GM12874 (cell line): ENCODE measurements around the gene CEBPE.

Experiments used
- CTCF ChIP-seq: IDR thresholded peaks from 2 replicates; pipeline ENCODE4 v1.5.1; 2011; ENCODE audit warnings: low read depth, mild to moderate bottlenecking, control low read depth, low read length, moderate library complexity; ENCODE audit not compliant: insufficient read depth

The CEBPE gene

GRCh38 chr14:23068789-23069412 is 50.2 kb downstream of the CEBPE start:
- TF ChIP-seq CTCF: peak; percentile 96

- TF ChIP-seq CTCF: no peak
Measured at GRCh38 chr14:23067847-23068788, 50.9 kb downstream of the CEBPE start.
